Endothelial cell of umbilical vein (primary cell): Measurements from ENCODE around the gene ZNF324. TPM values are rescaled to one million over a fixed set of nuclear protein-coding genes. Genes with fewer than 3 reads are reported as not detected.

ENCODE experiments used
- BruUV-seq: library from RNA; stranded (reverse); fragments of 400-500 nt; replicated peaks from 2 replicates; lab custom pipeline; 2021; lab: Mats Ljungman, UMichigan
- CTCF ChIA-PET: fragments of 300-600, 350-600 bp; sonication (Branson Sonifier 250); formaldehyde crosslinking; loops from one replicate; lab custom pipeline; 2021; ENCODE audit warnings: antibody characterized with exemption, inconsistent platforms; lab: Charles Lee
- POLR2A ChIA-PET: fragments of 300-600, 350-600 bp; sonication (Branson Sonifier 250); formaldehyde crosslinking; loops from one replicate; lab custom pipeline; 2021; ENCODE audit warnings: antibody characterized with exemption, inconsistent platforms; lab: Charles Lee
- DNase-seq: peaks from one replicate; pipeline ENCODE4 v3.0.0-alpha.2; 2011; ENCODE audit warnings: low read depth, low spot score
- FAIRE-seq: peaks from 2 replicates; lab custom pipeline; 2011; peaks lifted over from hg19 to GRCh38; lab: Jason Lieb, UNC
- H2AFZ ChIP-seq: 2 replicates; pipeline ENCODE4 v1.6.0; 2012; ENCODE audit warnings: low read depth, low read length, control low read depth, inconsistent platforms
- H3K27ac ChIP-seq: 2 replicates; pipeline ENCODE4 v1.5.1; 2011; ENCODE audit warnings: low read depth, mild to moderate bottlenecking, control low read depth, low read length, moderate library complexity; ENCODE audit not compliant: insufficient read depth
- H3K27me3 ChIP-seq, 2 experiments: 2 replicates each; pipeline versions ENCODE4 v1.6.0 to v1.6.1; 2011; ENCODE audit warnings: low read length in 2 of 2, mixed read lengths in 1 of 2; ENCODE audit not compliant: control insufficient read depth in 2 of 2, insufficient read depth in 2 of 2
- H3K36me3 ChIP-seq, 2 experiments: 2 replicates in 1 of 2; 3 replicates in 1 of 2; pipeline ENCODE4 v1.5.1; 2011; ENCODE audit warnings: low read length in 2 of 2, mild to moderate bottlenecking in 1 of 2, moderate library complexity in 1 of 2; ENCODE audit not compliant: control insufficient read depth in 2 of 2, insufficient read depth in 2 of 2; ENCODE audit errors: extremely low read depth in 1 of 2
- H3K4me1 ChIP-seq: 3 replicates; pipeline ENCODE4 v1.5.1; 2011; ENCODE audit warnings: mild to moderate bottlenecking, low read length; ENCODE audit not compliant: control insufficient read depth, insufficient read depth; ENCODE audit errors: extremely low read depth
- H3K4me2 ChIP-seq: 2 replicates; pipeline ENCODE4 v1.6.1; 2011; ENCODE audit warnings: low read length, control low read depth, mixed read lengths; ENCODE audit not compliant: insufficient read depth
- H3K4me3 ChIP-seq, 3 experiments: fragments of 200-600 bp in 1 of 3; sonication (generic), shearing (Covaris generic) in 1 of 3; replicated peaks in 1 of 3; 2 replicates each; pipeline ENCODE4 v1.5.1; 2011 to 2016; ENCODE audit warnings: control low read depth in 3 of 3, low read length in 3 of 3, mild to moderate bottlenecking in 2 of 3, inconsistent platforms in 1 of 3, low read depth in 1 of 3, moderate library complexity in 1 of 3; ENCODE audit not compliant: insufficient read depth in 1 of 3
- H3K79me2 ChIP-seq: 2 replicates; pipeline ENCODE4 v1.6.0; 2012; ENCODE audit warnings: low read length, inconsistent platforms; ENCODE audit not compliant: control insufficient read depth, insufficient read depth
- H3K9ac ChIP-seq: replicated peaks from 2 replicates; pipeline ENCODE3; 2011; ENCODE audit warnings: low read length, control low read depth; ENCODE audit not compliant: insufficient read depth; ENCODE audit errors: extremely low read depth
- H3K9me1 ChIP-seq: replicated peaks from 3 replicates; pipeline ENCODE4 v1.6.0; 2011; ENCODE audit warnings: mild to moderate bottlenecking, low read length; ENCODE audit not compliant: control insufficient read depth, insufficient read depth; ENCODE audit errors: extremely low read depth
- H3K9me3 ChIP-seq: replicated peaks from 2 replicates; pipeline ENCODE4 v1.5.1; 2012; ENCODE audit warnings: low read length, inconsistent platforms; ENCODE audit not compliant: control insufficient read depth, insufficient read depth
- H4K20me1 ChIP-seq: replicated peaks from 2 replicates; pipeline ENCODE3; 2011; ENCODE audit warnings: mild to moderate bottlenecking, low read length; ENCODE audit not compliant: control insufficient read depth, insufficient read depth; ENCODE audit errors: extremely low read depth
- CTCF ChIP-seq, 2 donors: IDR thresholded peaks; 1 replicate in 1 of 2; 2 replicates in 1 of 2; pipeline ENCODE4 v1.5.1; 2011; ENCODE audit warnings: low read length in 2 of 2, mild to moderate bottlenecking in 2 of 2, moderate library complexity in 2 of 2, control low read depth in 1 of 2, inconsistent platforms in 1 of 2, low read depth in 1 of 2; ENCODE audit not compliant: insufficient read depth in 1 of 2; ENCODE audit errors: extremely low read depth in 1 of 2
- EZH2 ChIP-seq: IDR thresholded peaks from 2 replicates; pipeline ENCODE4 v1.6.1; 2012; ENCODE audit warnings: borderline replicate concordance, low read depth, mild to moderate bottlenecking, moderate library complexity, low read length, inconsistent platforms; ENCODE audit not compliant: severe bottlenecking
- FOS ChIP-seq: IDR thresholded peaks from 2 replicates; pipeline ENCODE4 v1.6.1; 2011; ENCODE audit warnings: mild to moderate bottlenecking, low read length, moderate library complexity, borderline replicate concordance; ENCODE audit not compliant: insufficient read depth
- GATA2 ChIP-seq: IDR thresholded peaks from 2 replicates; pipeline ENCODE4 v1.7.0; 2011; ENCODE audit warnings: low read depth, mild to moderate bottlenecking, moderate library complexity, mixed read lengths, low read length; ENCODE audit not compliant: insufficient read length, insufficient read depth
- MAX ChIP-seq: IDR thresholded peaks from 2 replicates; pipeline ENCODE4 v1.6.1; 2011; ENCODE audit not compliant: insufficient read depth, insufficient read length
- MYC ChIP-seq: IDR thresholded peaks from one replicate; pipeline ENCODE4 v1.6.1; 2011; ENCODE audit warnings: mild to moderate bottlenecking, low read depth, low read length
- POLR2A ChIP-seq: IDR thresholded peaks from 2 replicates; pipeline ENCODE4 v1.6.1; 2012; ENCODE audit warnings: low read depth, mild to moderate bottlenecking, control low read depth, low read length
- POLR2AphosphoS5 ChIP-seq: IDR thresholded peaks from 2 replicates; pipeline ENCODE4 v1.6.1; 2012; ENCODE audit warnings: low read depth, mild to moderate bottlenecking, control low read depth, low read length, moderate library complexity; ENCODE audit not compliant: insufficient read depth
- dilution Hi-C: fragments of 300-500 bp; cut with MboI; formaldehyde crosslinking; loops from one replicate; pipeline ENCODE4 v1.15.0; 2019; ENCODE audit warnings: low sequenced_read_pairs; ENCODE audit not compliant: extremely low pct_ligation_motif_present
- intact Hi-C: fragments of 100-400 bp; cut with micrococcal nuclease; formaldehyde crosslinking; loops from one replicate; pipeline ENCODE4 v1.10.0; 2022
- polyA plus RNA-seq, 4 experiments: library from polyadenylated mRNA; depleted of rRNA in 3 of 4; stranded (reverse) in 3 of 4; unstranded in 1 of 4; fragments of >200 nt; gene quantifications; 2 replicates each; pipeline versions ENCODE4 v1.2.1 to v1.2.3, GENCODE V29; 2011 to 2012; ENCODE audit warnings: missing spikeins in 1 of 4
- total RNA-seq: library from RNA; stranded (reverse); gene quantifications from 2 replicates; pipeline ENCODE4 v1.2.3, GENCODE V29; 2021

The ZNF324 gene
- total and polyA plus RNA-seq, 2 donors (not counting 3 experiments of a cell fraction or from before 2014, with no cell fraction given): 6.4 to 8.7 TPM

- intact Hi-C loops: no loop called here
- no peak overlapping the region for H3K4me3 ChIP-seq
- peaks cover 9% of the 10 kb centered on the region for H3K4me1 ChIP-seq
- dilution Hi-C loops: no loop called here
- CTCF ChIA-PET: interaction anchor here (1.5 kb wide), 1 partner anchor 42 kb away, joined by 4 read pairs; the partner anchor contains the start of gene ZBTB45
- H3K36me3 ChIP-seq: peaks cover 0 to 9% of the 10 kb centered on the region in 2 experiments
- H3K79me2 ChIP-seq: no peaks in the 10 kb centered on the region
- peak overlapping the region; percentile 4 for H3K27ac ChIP-seq
- H3K9me1 ChIP-seq: no peaks in the 10 kb centered on the region
- no TSS peak for BruUV-seq
- H3K27me3 ChIP-seq: no peaks in the 10 kb centered on the region
- H4K20me1 ChIP-seq: no peaks in the 10 kb centered on the region
- DNase-seq: no peak
- no peak overlapping the region for H3K9ac ChIP-seq
- H3K9me3 ChIP-seq: no peaks in the 10 kb centered on the region
- TF ChIP-seq MAX: no peak
- no peak for TF ChIP-seq GATA2
- TF ChIP-seq FOS: no peak
- TF ChIP-seq EZH2: no peak
- no peak for TF ChIP-seq POLR2A
- no peak for TF ChIP-seq MYC
- no peak for TF ChIP-seq CTCF (IDR thresholded peaks at IDR 0.05; ENCODE audit: extremely low read depth in 1 of 2, insufficient read depth in 1 of 2, low read depth in 1 of 2, low read length in 2 of 2)
- TF ChIP-seq POLR2AphosphoS5: no peak
- H2AFZ ChIP-seq: no peak overlapping the region
- POLR2A ChIA-PET: no interaction called here
- FAIRE-seq: no peak
- H3K4me2 ChIP-seq: no peak overlapping the region
Observed at GRCh38 chr19:58477130-58477529, 10.2 kb downstream of the ZNF324 start.
